ENCODE data around the gene GABRD.

The GABRD gene

GRCh38 chr1:2042830-2043773, 24.0 kb downstream of the GABRD start:
- DNase-seq = no peak

DNA sequence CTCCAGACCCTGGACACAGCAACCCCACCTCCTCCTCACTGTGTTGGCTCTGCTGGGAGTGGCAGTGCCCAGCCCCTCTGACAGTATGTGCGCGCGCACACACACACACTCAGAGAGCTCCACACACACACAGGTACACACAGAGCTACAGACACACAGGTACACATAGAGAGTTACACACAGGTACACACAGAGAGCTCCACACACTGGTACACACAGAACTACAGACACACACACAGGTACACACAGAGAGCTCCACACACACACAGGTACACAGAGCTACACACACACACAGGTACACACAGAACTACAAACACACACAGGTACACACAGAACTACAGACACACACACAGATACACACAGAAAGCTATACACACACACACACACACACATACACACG, 24.7 kb downstream of the GABRD start:
- no peak for DNase-seq

DNA sequence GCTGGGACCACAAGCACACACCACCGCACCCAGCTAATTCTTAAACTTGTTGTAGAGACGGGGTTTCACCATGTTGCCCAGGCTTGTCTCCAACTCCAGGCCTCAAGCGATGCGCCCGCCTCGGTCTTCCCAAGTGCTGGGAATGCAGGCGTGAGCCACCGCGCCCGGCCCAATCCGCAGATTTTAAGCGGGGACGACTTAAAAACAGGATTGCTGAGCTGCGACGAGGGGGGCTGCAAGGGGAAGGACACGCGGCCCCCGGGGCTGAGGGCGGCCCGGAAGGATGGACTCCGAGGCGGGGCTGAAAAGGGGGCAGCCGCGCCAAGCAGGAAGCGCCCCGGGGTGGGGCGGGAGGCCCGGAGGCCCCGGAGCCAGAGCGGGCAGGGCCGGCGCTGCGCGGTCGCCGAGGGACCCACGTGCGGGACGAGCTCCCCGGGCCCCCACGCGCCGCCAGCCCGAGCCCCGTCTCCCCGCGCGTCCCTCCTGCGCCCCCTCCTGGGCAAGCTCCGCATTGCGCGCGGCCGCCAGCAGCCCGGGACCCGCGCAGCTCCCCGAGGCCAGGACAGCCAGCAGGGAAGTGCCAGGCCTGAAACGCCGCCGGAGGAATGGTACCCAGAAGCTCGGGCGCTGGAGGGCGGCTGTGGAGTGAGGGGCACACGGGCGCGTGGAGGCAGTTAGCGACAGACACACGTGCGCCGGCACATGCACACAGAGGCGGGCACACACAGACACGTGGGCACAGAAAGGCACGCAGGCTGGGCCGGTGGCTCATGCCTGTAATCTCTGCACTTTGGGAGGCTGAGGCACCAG, 25.6 kb downstream of the GABRD start:
- DNase-seq = peak; percentile 86

- DNase-seq = no peak
Measured at GRCh38 chr1:2045468-2046173, 26.5 kb downstream of the GABRD start.

- peak; percentile 90 for DNase-seq
Measured at GRCh38 chr1:2046174-2046917, 27.2 kb downstream of the GABRD start.

DNA sequence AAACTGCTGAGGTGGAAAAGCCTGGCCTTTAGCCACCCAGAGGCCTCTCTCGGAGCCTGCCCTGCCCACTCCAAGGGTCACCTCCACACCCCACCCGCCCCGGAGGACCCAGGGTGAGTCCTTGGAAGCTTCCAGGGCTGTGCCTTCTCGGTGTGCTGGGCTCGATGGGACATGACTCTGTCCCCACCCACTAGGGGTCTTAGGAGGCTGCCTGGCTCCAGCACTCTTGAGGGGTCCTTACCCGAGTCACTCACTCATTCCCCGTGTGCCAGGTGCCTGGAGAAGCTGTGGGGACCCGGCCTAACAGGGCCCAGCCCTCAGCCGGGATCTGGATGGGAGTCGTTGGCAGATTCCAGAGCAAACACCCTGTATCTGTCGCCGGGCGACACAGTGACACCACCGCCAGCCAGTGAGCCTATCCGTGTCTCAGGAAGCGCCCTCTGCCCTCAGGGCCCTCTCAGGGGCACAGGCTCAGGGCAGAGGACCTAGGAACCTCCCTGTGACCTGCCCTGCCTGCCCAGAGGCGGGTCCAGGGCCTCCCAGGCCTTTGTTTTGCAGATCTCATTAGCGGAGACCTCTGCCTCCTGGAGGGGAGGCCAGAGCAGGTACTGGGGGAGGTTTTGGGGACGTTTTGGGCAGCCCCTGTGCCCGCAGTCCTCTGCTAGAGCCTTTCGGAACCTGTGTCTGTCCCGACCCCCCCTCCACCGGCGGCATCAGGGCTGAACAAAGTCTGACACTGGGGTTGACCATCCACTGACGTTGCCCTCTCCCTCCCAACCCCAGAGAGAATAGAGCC, 28.0 kb downstream of the GABRD start:
- DNase-seq = no peak

DNA sequence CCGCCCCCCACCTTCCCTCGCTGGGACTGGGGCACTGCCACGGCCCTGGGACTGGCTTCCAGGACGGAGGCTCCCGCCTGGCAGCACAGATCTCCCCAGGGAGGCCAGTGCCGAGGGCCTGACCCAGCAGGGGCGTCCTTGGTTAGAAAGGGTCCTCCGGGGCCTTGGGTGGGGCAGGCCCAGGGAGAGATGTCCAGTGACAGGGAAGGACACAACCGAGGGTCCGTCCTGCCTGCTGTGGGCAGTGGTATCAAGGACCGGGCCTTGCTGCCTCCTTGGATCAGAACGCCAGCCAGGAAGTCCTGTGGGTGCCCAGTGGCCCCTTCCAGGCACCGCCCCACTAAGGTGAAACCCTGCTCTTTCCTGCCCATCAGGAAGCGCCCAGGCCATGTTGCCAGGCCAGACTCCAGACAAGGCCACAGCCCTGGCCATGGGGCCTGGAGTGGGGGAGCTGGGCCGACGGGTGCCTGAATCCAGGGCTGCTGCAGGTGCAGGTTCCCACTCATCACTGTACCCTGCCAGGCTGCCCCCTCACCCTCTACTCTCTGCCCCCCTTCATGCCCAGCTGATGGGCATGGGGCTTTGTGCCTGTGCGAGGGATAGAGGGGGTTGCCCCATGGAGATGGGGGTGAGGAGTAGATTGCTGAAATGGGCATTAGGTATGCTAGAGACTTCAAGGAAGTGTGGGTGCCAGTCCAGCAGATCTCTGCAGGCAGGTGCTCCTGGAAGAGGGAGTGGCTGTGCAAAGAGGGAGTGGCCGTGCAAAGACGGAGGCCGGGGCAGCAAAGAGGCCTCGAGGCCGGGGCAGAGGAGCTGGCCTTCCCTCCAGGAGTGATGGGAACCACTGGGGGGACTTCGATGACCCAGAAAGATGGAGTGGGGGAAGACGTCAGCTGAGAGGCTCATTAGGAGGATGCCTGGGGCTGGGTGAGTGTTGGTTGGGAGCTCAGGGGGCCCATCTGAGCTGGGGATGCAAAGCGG, 28.9 kb downstream of the GABRD start:
- DNase-seq = no peak

DNA sequence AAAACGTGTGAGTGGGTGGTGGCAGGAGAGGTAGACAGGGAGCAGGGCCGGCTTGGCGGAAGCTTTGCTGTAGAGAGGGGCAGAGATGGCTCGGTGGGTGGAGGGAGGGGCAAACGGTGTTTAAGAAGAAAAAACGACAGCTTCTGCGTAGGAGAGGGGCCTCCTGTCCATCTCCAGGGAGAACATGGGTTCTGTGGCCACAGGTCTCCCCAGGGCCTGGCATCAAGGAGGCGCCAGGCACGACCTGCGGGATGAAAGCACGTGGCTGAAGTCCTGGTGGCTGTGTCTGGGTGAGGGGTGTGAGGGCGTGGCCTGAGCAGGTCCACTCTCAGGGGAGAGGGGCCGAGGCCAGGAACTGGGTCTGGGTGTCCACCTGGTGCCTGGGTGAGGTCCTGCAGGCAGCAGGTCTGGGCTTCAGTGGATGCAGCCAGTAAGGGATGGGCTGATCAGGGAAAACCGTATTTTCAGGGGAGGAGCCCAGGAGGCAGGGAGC, 30.1 kb downstream of the GABRD start:
- DNase-seq = peak; percentile 69

DNA sequence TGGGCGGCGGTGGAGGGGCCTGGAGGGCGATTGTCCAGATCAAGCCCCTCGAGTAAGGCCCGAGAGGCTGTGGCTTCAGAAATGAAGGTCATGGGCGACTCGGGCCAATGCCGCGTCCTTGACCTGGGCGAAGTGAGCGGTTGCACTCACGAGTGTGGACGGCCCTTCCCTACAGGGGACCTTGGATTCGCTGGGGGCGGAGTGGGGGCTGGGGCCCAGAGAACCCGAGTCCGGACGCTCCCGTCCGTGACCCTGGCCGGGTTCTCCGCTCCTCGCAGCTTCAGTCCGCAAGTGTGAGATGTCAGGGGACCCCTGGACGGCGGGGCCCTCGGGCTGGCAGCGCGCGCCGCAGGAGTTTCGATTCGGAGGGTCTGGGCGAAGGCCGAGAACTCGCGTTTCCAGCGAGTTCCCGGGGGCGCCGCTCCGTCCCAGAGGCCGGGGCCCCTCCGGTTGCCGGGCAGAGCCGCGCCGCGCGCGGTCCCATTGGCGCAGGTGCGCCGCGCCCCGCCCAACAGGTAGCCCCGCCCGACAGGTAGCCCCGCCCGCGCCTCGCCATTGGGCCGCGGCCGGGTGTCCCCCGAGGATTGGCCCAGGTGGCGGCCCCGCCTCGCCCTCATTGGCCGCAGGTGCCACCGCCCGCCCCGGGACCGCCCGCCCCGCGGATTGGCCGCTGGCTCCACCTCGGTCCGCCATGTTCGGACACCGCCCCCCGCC, 30.7 kb downstream of the GABRD start, which contains the start of gene PRKCZ:
Gene PRKCZ, plus strand, starts transcription at position 694 of the 714 bp plus-strand sequence. CDS start 220 bp downstream, outside the sequence.
- DNase-seq = peak; percentile 86

- no peak for DNase-seq
Measured at GRCh38 chr1:2050461-2050792, 31.3 kb downstream of the GABRD start.

GRCh38 chr1:2050793-2051682, 31.9 kb downstream of the GABRD start:
- DNase-seq = no peak

- no peak for DNase-seq
Measured at GRCh38 chr1:2052054-2052679, 33.0 kb downstream of the GABRD start.

GRCh38 chr1:2052756-2053155, 33.6 kb downstream of the GABRD start:
- DNase-seq = no peak

DNA sequence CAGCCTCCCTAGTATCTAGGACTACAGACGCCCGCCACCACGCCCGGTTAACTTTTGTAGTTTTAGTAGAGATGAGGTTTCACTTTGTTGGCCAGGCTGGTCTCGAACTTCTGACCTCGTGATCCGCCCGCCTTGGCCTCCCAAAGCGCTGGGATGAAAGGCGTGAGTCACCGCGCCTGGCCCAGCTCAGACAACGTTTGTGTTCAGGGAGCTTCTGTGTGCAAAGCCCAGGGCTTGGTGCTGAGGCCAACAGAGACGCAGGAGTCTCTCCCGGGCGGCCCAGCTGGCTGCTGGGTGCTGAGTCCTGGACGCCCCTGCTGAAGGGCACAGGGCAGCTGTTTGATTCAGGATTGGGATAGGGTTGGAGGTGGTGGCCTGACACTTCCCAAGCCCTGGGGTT, 34.1 kb downstream of the GABRD start:
- DNase-seq = no peak

GRCh38 chr1:2053784-2054376, 34.7 kb downstream of the GABRD start:
- DNase-seq = no peak

DNA sequence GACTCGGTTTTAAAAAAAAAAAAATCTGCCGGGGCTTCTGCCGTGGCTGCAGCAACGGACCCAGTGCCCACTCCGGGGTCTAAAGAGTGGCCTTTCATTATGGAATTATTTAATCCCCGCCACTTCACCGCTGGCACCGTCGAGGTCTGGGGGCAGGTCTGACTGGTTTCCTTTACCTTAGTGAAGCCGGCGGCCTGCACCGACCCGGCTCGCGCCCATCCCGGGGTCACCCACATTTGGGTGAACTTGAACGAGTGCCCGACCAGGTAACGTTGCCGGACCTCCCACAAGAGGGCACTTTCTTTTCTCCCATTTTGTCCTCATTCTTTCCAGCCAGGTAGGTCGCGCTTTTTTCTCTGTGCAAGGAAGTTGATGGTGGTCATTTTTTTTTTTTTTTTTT, 35.4 kb downstream of the GABRD start:
- no peak for DNase-seq

- no peak for DNase-seq
Measured at GRCh38 chr1:2055911-2056575, 36.9 kb downstream of the GABRD start.

Measured in 8988T (cell line).